ENCODE data around the gene ZSCAN25.
"Not testable (repeated sequence)": the region's sequence is repeated elsewhere in the genome, so short reads cannot be mapped to it uniquely, and the experiment has no call there.

ZSCAN25 gene

GRCh38 chr7:99625961-99626360 is 9.2 kb downstream of the ZSCAN25 start:
- TF ChIP-seq, protein P1, sequence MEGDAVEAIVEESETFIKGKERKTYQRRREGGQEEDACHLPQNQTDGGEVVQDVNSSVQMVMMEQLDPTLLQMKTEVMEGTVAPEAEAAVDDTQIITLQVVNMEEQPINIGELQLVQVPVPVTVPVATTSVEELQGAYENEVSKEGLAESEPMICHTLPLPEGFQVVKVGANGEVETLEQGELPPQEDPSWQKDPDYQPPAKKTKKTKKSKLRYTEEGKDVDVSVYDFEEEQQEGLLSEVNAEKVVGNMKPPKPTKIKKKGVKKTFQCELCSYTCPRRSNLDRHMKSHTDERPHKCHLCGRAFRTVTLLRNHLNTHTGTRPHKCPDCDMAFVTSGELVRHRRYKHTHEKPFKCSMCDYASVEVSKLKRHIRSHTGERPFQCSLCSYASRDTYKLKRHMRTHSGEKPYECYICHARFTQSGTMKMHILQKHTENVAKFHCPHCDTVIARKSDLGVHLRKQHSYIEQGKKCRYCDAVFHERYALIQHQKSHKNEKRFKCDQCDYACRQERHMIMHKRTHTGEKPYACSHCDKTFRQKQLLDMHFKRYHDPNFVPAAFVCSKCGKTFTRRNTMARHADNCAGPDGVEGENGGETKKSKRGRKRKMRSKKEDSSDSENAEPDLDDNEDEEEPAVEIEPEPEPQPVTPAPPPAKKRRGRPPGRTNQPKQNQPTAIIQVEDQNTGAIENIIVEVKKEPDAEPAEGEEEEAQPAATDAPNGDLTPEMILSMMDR (IDR thresholded peaks at IDR 0.05; ENCODE audit: extremely low read depth, missing control alignments) = no peak

GRCh38 chr7:99626661-99627060 is 9.9 kb downstream of the ZSCAN25 start:
- TF ChIP-seq, protein P1 (IDR thresholded peaks at IDR 0.05; ENCODE audit: extremely low read depth, missing control alignments) = no peak
- DNase-seq (ENCODE audit: low spot score) = no peak

More at GRCh38 chr7:99625961-99626360, 9.2 kb downstream of the ZSCAN25 start:
- no peak for DNase-seq (ENCODE audit: low spot score)

- DNase-seq (ENCODE audit: low spot score) = no peak
- TF ChIP-seq, protein P1 (IDR thresholded peaks at IDR 0.05; ENCODE audit: extremely low read depth, missing control alignments) = no peak
Measured at GRCh38 chr7:99627513-99627912, 10.8 kb downstream of the ZSCAN25 start.

GRCh38 chr7:99628471-99629465 is 12.0 kb downstream of the ZSCAN25 start:
- TF ChIP-seq, protein P1 (IDR thresholded peaks at IDR 0.05; ENCODE audit: extremely low read depth, missing control alignments) = no peak
- no peak for DNase-seq (ENCODE audit: low spot score)

- no peak for DNase-seq (ENCODE audit: low spot score)
- TF ChIP-seq, protein P1 (IDR thresholded peaks at IDR 0.05; ENCODE audit: extremely low read depth, missing control alignments) = no peak
Measured at GRCh38 chr7:99629643-99630042, 12.9 kb downstream of the ZSCAN25 start.

DNA sequence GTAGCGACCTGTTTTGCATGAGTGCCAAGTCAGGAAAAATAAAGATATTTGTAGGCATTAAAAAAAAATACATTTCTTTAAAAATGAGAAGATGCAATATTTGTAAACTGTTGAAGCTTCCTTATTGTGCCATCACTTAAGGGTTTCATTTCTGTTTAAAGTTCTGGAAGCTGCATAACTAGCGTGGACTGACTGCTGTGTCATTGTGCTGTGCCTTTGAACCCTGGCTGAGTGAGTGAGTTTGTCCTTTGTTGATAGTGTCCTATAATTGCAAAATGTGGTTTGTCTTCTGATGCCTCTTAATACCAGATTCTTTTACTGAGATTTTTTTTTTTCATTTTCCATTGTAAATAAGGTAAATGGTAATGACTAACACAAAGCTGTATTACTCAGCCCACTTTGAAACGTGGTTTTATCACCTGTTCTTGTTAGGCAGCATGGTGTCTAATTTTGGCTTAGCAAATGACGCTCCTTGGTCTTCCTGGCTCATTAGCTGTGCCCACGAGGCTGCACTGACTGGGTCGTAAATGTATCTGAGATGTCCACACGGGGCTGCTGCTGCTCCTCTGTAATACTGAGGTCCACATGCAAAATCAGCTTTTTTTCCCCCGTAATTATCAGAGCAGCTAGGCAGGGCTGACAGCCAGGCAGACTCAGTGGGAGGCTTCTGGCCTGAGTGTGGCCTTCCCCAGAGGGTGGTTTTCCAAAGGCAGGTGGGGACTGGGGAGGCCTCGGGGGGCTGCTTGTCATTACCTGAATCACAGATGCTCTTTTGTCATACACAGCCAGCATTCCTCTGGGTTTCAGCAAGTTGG is 14.8 kb downstream of the ZSCAN25 start:
- DNase-seq (ENCODE audit: low spot score) = no peak
- TF ChIP-seq, protein P1 (IDR thresholded peaks at IDR 0.05; ENCODE audit: extremely low read depth, missing control alignments) = no peak

DNA sequence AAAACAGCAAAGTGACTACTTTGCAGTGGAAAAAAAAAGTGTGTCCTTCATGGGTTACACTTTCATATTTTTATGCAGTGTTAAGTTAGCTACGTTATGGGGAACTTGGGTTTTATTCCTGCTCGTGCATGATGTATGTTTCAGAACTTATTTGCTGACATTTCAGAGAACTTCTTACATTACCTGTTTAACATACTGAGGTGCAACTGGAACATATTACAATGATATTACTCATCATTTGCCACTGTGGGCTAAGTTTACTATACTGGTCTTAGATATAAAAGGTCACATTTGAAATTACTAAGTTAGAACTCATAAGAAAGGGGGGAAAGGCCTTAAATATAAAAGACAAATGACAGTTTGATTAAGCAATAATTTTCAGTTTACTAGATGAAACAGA is 20.7 kb downstream of the ZSCAN25 start:
- not testable (repeated sequence) for DNase-seq (ENCODE audit: low spot score)
